GM12878 (cell line): ENCODE measurements around the gene GLIPR2. TPM values are rescaled to one million over a fixed set of nuclear protein-coding genes. Genes with fewer than 3 reads are reported as not detected.

ENCODE experiments used
- E2F4 ChIP-seq: IDR thresholded peaks from 2 replicates; pipeline ENCODE4 v1.6.1; 2012; ENCODE audit warnings: low read depth, low read length, improper control_type of control experiment
- HSF1 ChIP-seq: fragments of 150-350 bp; IDR thresholded peaks from 2 replicates; pipeline ENCODE4 v1.6.1; 2014; ENCODE audit warnings: mild to moderate bottlenecking, low read depth, low read length
- IKZF2 ChIP-seq, 2 experiments: fragments of 450-650 bp; IDR thresholded peaks; 2 replicates each; pipeline ENCODE4 v1.6.1; 2017; ENCODE audit warnings: mild to moderate bottlenecking in 2 of 2, moderate library complexity in 2 of 2
- RCOR1 ChIP-seq: conservative IDR thresholded peaks from 2 replicates; pipeline ENCODE4 v1.6.1; 2012; ENCODE audit warnings: low read depth, low read length, improper control_type of control experiment
- TARDBP ChIP-seq: IDR thresholded peaks from 2 replicates; pipeline ENCODE4 v1.6.1; 2016; ENCODE audit warnings: borderline replicate concordance
- ZBTB33 ChIP-seq: fragments of 450-650 bp; IDR thresholded peaks from 2 replicates; pipeline ENCODE4 v1.6.1; 2017; ENCODE audit warnings: mild to moderate bottlenecking
- ZSCAN29 ChIP-seq: fragments of 450-650 bp; IDR thresholded peaks from 2 replicates; pipeline ENCODE4 v1.6.1; 2017; ENCODE audit warnings: mild to moderate bottlenecking, moderate library complexity
- polyA plus RNA-seq, 11 experiments: library from polyadenylated mRNA; depleted of rRNA in 4 of 11; unstranded in 6 of 11; stranded (reverse) in 5 of 11; fragments of >200 nt; fragmentation: Nextera tagmentation in 4 of 11; fragmentation: Illumina TruSeq in 1 of 11; extraction: Ambion mirVana in 4 of 11; extraction: Trizol in 1 of 11; gene quantifications; 1 replicate in 1 of 11; 2 replicates in 10 of 11; pipeline versions ENCODE4 v1.2.1 to v1.2.3, GENCODE V29; 2011 to 2016; ENCODE audit warnings: inconsistent platforms in 2 of 11, missing spikeins in 2 of 11, low read depth in 1 of 11
- total RNA-seq, 4 experiments: library from RNA; depleted of rRNA in 3 of 4; stranded (reverse); fragments of >200 nt in 3 of 4; fragmentation: Illumina TruSeq in 1 of 4; extraction: Trizol in 1 of 4; gene quantifications; 2 replicates each; pipeline versions ENCODE4 v1.2.1 to v1.2.3, GENCODE V29; 2013 to 2021

Gene GLIPR2
- total and polyA plus RNA-seq, 10 of the 15 experiments (the other 5 are each of a cell fraction or from before 2014, with no cell fraction given): 0.41 to 3.5 (median 2.2) TPM

- no peak for TF ChIP-seq HSF1
- TF ChIP-seq TARDBP: no peak
- no peak for TF ChIP-seq RCOR1
- no peak for TF ChIP-seq ZSCAN29
- no peak for TF ChIP-seq E2F4
- TF ChIP-seq IKZF2 (IDR thresholded peaks at IDR 0.05): no peak
- no peak for TF ChIP-seq ZBTB33
Measured at GRCh38 chr9:36088020-36088419, 48.5 kb upstream of the GLIPR2 start (continued).
